ENCODE results near the gene ATXN7L3B. TPM values are rescaled to one million over a fixed set of nuclear protein-coding genes. Genes with fewer than 3 reads are reported as not detected.

ATXN7L3B gene
- total and polyA plus RNA-seq, 12 donors: 5.4 to 39.2 (median 27.8) TPM

DNA sequence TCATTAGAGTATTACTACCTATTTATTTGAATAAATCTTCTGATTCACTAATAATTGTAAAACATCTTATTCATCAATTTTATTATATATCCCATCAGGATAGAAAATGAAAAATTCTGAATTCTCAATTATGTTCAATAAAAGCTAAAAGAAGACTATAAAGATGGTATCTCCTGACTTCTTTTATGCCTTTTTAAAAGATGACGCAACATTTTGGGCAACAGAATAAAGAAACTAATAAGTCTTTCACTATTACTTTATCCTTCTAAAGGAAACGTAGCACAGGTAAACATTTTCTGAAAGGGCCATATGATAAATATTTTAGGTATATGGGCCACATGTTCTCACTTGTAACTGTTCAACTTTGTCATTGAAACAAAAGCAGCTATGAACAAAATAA, 10.1 kb upstream of the ATXN7L3B start:
- H3K4me3 ChIP-seq: no peak overlapping the region
- H3K4me1 ChIP-seq (replicated peaks in 1 of 2): no peaks in the 10 kb centered on the region
- no peaks in the 10 kb centered on the region for H3K36me3 ChIP-seq (replicated peaks in 1 of 2)
- H3K27me3 ChIP-seq: no peaks in the 10 kb centered on the region
- DNase-seq: no peak
- no peak overlapping the region for H3K27ac ChIP-seq
- 62 to 69% (median 62%) methylated on average over 2 of the region's 2 CpGs for WGBS, 4 donors
- intact Hi-C loops (cut with DNase I): no loop called here
- no peak for TF ChIP-seq POLR2A (IDR thresholded peaks at IDR 0.05)
- TF ChIP-seq, protein P1, sequence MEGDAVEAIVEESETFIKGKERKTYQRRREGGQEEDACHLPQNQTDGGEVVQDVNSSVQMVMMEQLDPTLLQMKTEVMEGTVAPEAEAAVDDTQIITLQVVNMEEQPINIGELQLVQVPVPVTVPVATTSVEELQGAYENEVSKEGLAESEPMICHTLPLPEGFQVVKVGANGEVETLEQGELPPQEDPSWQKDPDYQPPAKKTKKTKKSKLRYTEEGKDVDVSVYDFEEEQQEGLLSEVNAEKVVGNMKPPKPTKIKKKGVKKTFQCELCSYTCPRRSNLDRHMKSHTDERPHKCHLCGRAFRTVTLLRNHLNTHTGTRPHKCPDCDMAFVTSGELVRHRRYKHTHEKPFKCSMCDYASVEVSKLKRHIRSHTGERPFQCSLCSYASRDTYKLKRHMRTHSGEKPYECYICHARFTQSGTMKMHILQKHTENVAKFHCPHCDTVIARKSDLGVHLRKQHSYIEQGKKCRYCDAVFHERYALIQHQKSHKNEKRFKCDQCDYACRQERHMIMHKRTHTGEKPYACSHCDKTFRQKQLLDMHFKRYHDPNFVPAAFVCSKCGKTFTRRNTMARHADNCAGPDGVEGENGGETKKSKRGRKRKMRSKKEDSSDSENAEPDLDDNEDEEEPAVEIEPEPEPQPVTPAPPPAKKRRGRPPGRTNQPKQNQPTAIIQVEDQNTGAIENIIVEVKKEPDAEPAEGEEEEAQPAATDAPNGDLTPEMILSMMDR (IDR thresholded peaks at IDR 0.05): no peak
- H3K9me3 ChIP-seq (replicated peaks in 1 of 3): no peaks in the 10 kb centered on the region

- 59 to 78% (median 75%) methylated on average over 2 of the region's 2 CpGs for WGBS, 4 donors
- intact Hi-C loops (cut with DNase I): no loop called here
- no peak for DNase-seq
- Histone ChIP-seq H3K9me3 (replicated peaks in 1 of 3) (no peaks in the 10 kb centered on the region), H3K27me3 (no peaks in the 10 kb centered on the region), H3K27ac (no peak overlapping the region), H3K4me3 (no peak overlapping the region), H3K36me3 (replicated peaks in 1 of 2) (no peaks in the 10 kb centered on the region), H3K4me1 (replicated peaks in 1 of 2) (no peaks in the 10 kb centered on the region)
- TF ChIP-seq, protein P1 (IDR thresholded peaks at IDR 0.05): no peak
- TF ChIP-seq POLR2A (IDR thresholded peaks at IDR 0.05): no peak
These were observed 7.0 kb upstream of the ATXN7L3B start for GRCh38 chr12:74530676-74531075.

DNA sequence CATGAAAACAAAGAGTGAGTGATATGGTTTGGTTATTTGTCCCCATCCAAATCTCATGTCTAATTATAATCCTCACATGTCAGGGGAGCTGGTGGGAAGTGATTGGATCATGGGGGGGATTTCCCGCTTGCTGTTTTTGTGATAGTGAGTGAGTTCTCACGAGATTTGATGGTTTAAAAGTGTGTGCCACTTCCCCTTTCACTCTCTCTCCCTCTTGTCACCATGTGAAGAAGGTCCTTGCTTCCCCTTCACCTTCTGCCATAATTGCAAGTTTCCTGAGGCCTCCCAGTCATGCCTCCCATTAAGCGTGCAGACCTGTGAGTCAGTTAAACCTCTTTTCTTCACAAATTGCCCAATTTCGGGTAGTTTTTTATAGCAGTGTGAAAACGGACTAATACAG, 2.1 kb upstream of the ATXN7L3B start:
- Histone ChIP-seq H3K4me3 (no peak overlapping the region), H3K27me3 (no peaks in the 10 kb centered on the region), H3K27ac (no peak overlapping the region), H3K4me1 (replicated peaks in 1 of 2) (peaks cover 21 to 25% of the 10 kb centered on the region in 2 donors), H3K36me3 (replicated peaks in 1 of 2) (no peaks in the 10 kb centered on the region), H3K9me3 (replicated peaks in 1 of 3) (no peaks in the 10 kb centered on the region)
- intact Hi-C loops (cut with DNase I): no loop called here
- TF ChIP-seq, protein P1 (IDR thresholded peaks at IDR 0.05): no peak
- no peak for TF ChIP-seq POLR2A (IDR thresholded peaks at IDR 0.05)
- DNase-seq: no peak
- 73 to 81% (median 76%) methylated on average over 5 of the region's 5 CpGs for WGBS, 4 donors

DNA sequence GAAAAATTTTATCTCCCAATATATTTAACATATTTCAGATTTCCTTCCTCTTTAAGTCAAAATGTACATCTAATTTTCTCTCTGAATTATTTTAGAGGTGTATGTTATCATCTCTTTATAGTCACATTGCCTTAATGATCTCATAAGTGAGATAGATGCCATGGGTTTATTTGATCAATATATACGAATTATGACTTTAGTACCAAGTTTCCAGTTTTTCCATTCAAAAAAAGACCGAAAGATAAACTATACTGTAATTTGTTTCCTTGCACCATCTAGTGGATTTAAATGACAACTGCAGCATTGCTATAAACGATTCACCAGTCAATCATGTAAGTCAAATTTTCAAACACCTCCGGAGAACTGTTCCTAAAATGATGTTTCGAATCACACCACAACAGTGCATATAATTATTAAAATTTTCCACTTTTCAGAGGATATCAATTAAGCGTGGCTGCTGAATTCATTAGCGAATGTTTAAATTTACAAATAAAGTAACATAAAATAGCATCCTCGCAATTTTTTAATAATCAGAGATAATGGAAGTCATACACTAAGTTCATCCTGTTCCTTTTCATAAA, 419 bp upstream of the ATXN7L3B start:
- WGBS, 4 donors: 0 to 2% (median 1%) methylated on average over 8 of the region's 8 CpGs

More for the DNA sequence above, 419 bp upstream of the ATXN7L3B start:
- H3K27me3 ChIP-seq: no peaks in the 10 kb centered on the region
- H3K27ac ChIP-seq: peak overlapping the region; percentile 70 to 95 (median 90)
- no peak for DNase-seq
- intact Hi-C loops (cut with DNase I): no loop called here
- H3K4me1 ChIP-seq (replicated peaks in 1 of 2): peaks cover 24 to 34% of the 10 kb centered on the region in 2 donors
- no peaks in the 10 kb centered on the region for H3K36me3 ChIP-seq (replicated peaks in 1 of 2)
- TF ChIP-seq, protein P1 (IDR thresholded peaks at IDR 0.05): peak; percentile 53 to 87 (median 74)
- no peak for TF ChIP-seq POLR2A (IDR thresholded peaks at IDR 0.05)
- H3K9me3 ChIP-seq (replicated peaks in 1 of 3): no peaks in the 10 kb centered on the region
- H3K4me3 ChIP-seq: peak overlapping the region in 3 of 4 donors; percentile 66 to 95 (median 69)

Data from adrenal gland (tissue), 12 donors.